GM10847 (cell line): ENCODE results near the gene MTA3.

ENCODE experiments used
- POLR2A ChIP-seq: IDR thresholded peaks from 2 replicates; pipeline ENCODE4 v1.6.1; 2011; ENCODE audit not compliant: insufficient read length; ENCODE audit errors: extremely low read depth

MTA3 gene

GRCh38 chr2:42558827-42559226 lies 9.6 kb upstream of the MTA3 start:
- no peak for TF ChIP-seq POLR2A

- no peak for TF ChIP-seq POLR2A
Observed at GRCh38 chr2:42560899-42561298, 7.5 kb upstream of the MTA3 start.

GRCh38 chr2:42562474-42563144 lies 5.8 kb upstream of the MTA3 start:
- TF ChIP-seq POLR2A, result no peak

- TF ChIP-seq POLR2A, result no peak
Observed at GRCh38 chr2:42566025-42566424, 2.4 kb upstream of the MTA3 start.

- no peak for TF ChIP-seq POLR2A
Observed at GRCh38 chr2:42566837-42567321, 1.6 kb upstream of the MTA3 start.

- TF ChIP-seq POLR2A, result no peak
Observed at GRCh38 chr2:42567364-42567763, 1.1 kb upstream of the MTA3 start.

- peak; percentile 34 for TF ChIP-seq POLR2A
Observed at GRCh38 chr2:42567806-42568400, 529 bp upstream of the MTA3 start.

GRCh38 chr2:42569116-42569711 lies 782 bp downstream of the MTA3 start:
- no peak for TF ChIP-seq POLR2A

GRCh38 chr2:42569883-42570282 lies 1.5 kb downstream of the MTA3 start:
- no peak for TF ChIP-seq POLR2A

GRCh38 chr2:42572297-42573081 lies 4.1 kb downstream of the MTA3 start:
- no peak for TF ChIP-seq POLR2A

- no peak for TF ChIP-seq POLR2A
Observed at GRCh38 chr2:42573256-42573655, 4.8 kb downstream of the MTA3 start.

- no peak for TF ChIP-seq POLR2A
Observed at GRCh38 chr2:42575458-42576064, 7.1 kb downstream of the MTA3 start.

- no peak for TF ChIP-seq POLR2A
Observed at GRCh38 chr2:42578621-42579020, 10.2 kb downstream of the MTA3 start.

GRCh38 chr2:42581257-42581656 lies 12.8 kb downstream of the MTA3 start:
- no peak for TF ChIP-seq POLR2A

- TF ChIP-seq POLR2A, result no peak
Observed at GRCh38 chr2:42585779-42586178, 17.3 kb downstream of the MTA3 start.

GRCh38 chr2:42587526-42588117 lies 19.2 kb downstream of the MTA3 start:
- no peak for TF ChIP-seq POLR2A

- TF ChIP-seq POLR2A, result no peak
Observed at GRCh38 chr2:42588121-42588520, 19.7 kb downstream of the MTA3 start.
